ENCODE results near the gene PTPN23.
A peak's percentile ranks its signal among the peaks of the same experiment; 100 is the strongest.

PTPN23 gene

GRCh38 chr3:47380601-47381316, at the start of gene PTPN23 (continued):
- no peak for TF ChIP-seq ZNF221 (tag by site-specific recombination; IDR thresholded peaks at IDR 0.05; ENCODE audit: borderline replicate concordance)
- no peak for TF ChIP-seq ZNF791 (tag by site-specific recombination; IDR thresholded peaks at IDR 0.05)
- TF ChIP-seq ZSCAN5A (tag by site-specific recombination; IDR thresholded peaks at IDR 0.05), result peak; percentile 86; the same call in 1 of the 2 replicates
- TF ChIP-seq ZBTB7A (tag by site-specific recombination; IDR thresholded peaks at IDR 0.05; ENCODE audit: low read depth), result 0 out of 2 replicates have a peak, but pooled peaks have one; percentile 56
- TF ChIP-seq EGR2 (tag by site-specific recombination; IDR thresholded peaks at IDR 0.05; ENCODE audit: low read depth), result peak; percentile 44; the same call in 1 of the 2 replicates
- no peak for TF ChIP-seq ZNF362 (tag by site-specific recombination; IDR thresholded peaks at IDR 0.05)
- peak; percentile 87 for TF ChIP-seq ZNF629 (tag by site-specific recombination; IDR thresholded peaks at IDR 0.05)
- TF ChIP-seq ZNF391 (tag by site-specific recombination; IDR thresholded peaks at IDR 0.05; ENCODE audit: borderline replicate concordance, low read depth), result peak; percentile 47; the same call in 1 of the 2 replicates
- TF ChIP-seq, protein P1, sequence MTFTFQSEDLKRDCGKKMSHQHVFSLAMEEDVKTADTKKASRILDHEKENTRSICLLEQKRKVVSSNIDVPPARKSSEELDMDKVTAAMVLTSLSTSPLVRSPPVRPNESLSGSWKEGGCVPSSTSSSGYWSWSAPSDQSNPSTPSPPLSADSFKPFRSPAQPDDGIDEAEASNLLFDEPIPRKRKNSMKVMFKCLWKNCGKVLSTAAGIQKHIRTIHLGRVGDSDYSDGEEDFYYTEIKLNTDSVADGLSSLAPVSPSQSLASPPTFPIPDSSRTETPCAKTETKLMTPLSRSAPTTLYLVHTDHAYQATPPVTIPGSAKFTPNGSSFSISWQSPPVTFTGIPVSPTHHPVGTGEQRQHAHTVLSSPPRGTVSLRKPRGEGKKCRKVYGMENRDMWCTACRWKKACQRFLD (tag by site-specific recombination; IDR thresholded peaks at IDR 0.05), result no peak
- peak; percentile 16; the same call in 1 of the 2 replicates for TF ChIP-seq WT1 (tag by site-specific recombination; IDR thresholded peaks at IDR 0.05)
- peak; percentile 74; the same call in 1 of the 2 replicates for TF ChIP-seq ZNF610 (tag by site-specific recombination; IDR thresholded peaks at IDR 0.05; ENCODE audit: borderline replicate concordance)
- TF ChIP-seq KLF1 (tag by site-specific recombination; IDR thresholded peaks at IDR 0.05), result peak; percentile 54; the same call in 1 of the 2 replicates
- 0 out of 2 replicates have a peak, but pooled peaks have one; percentile 56 for TF ChIP-seq ZNF843 (tag by site-specific recombination; IDR thresholded peaks at IDR 0.05)
- no peak for TF ChIP-seq ZNF184 (tag by site-specific recombination; IDR thresholded peaks at IDR 0.05)
- peak; percentile 66; the same call in 1 of the 2 replicates for TF ChIP-seq YY2 (tag by site-specific recombination; IDR thresholded peaks at IDR 0.05)
- TF ChIP-seq SP7 (tag by site-specific recombination; IDR thresholded peaks at IDR 0.05), result peak; percentile 69
- TF ChIP-seq BCL11A (tag by site-specific recombination; IDR thresholded peaks at IDR 0.05; ENCODE audit: low read depth), result peak; percentile 79; the same call in 1 of the 2 replicates
- no peak for TF ChIP-seq ZNF404 (tag by site-specific recombination; IDR thresholded peaks at IDR 0.05)
- TF ChIP-seq MEIS1 (CRISPR knock-in tag; IDR thresholded peaks at IDR 0.05; ENCODE audit: borderline replicate concordance), result no peak
- TF ChIP-seq ZNF335 (tag by site-specific recombination; conservative IDR thresholded peaks at IDR 0.05), result peak; percentile 94; the same call in 1 of the 2 replicates
- peak; percentile 89 for TF ChIP-seq SP2 (tag by site-specific recombination; IDR thresholded peaks at IDR 0.05)
- peak; percentile 59; the same call in 1 of the 2 replicates for TF ChIP-seq OVOL3 (tag by site-specific recombination; IDR thresholded peaks at IDR 0.05)
- TF ChIP-seq ZNF24 (tag by site-specific recombination; IDR thresholded peaks at IDR 0.05), result peak; percentile 44; the same call in 1 of the 2 replicates
- TF ChIP-seq, protein P2, sequence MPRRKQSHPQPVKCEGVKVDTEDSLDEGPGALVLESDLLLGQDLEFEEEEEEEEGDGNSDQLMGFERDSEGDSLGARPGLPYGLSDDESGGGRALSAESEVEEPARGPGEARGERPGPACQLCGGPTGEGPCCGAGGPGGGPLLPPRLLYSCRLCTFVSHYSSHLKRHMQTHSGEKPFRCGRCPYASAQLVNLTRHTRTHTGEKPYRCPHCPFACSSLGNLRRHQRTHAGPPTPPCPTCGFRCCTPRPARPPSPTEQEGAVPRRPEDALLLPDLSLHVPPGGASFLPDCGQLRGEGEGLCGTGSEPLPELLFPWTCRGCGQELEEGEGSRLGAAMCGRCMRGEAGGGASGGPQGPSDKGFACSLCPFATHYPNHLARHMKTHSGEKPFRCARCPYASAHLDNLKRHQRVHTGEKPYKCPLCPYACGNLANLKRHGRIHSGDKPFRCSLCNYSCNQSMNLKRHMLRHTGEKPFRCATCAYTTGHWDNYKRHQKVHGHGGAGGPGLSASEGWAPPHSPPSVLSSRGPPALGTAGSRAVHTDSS (tag by site-specific recombination; IDR thresholded peaks at IDR 0.05), result peak; percentile 29; the same call in 1 of the 2 replicates
- TF ChIP-seq ZNF23 (tag by site-specific recombination; IDR thresholded peaks at IDR 0.05; ENCODE audit: borderline replicate concordance), result no peak
- no peak for TF ChIP-seq ZBTB48 (tag by site-specific recombination; IDR thresholded peaks at IDR 0.05)
- no peak for TF ChIP-seq ZNF202 (tag by site-specific recombination; IDR thresholded peaks at IDR 0.05; ENCODE audit: borderline replicate concordance)
- TF ChIP-seq OSR2 (tag by site-specific recombination; IDR thresholded peaks at IDR 0.05), result peak; percentile 81
- TF ChIP-seq MYNN (tag by site-specific recombination; IDR thresholded peaks at IDR 0.05; ENCODE audit: borderline replicate concordance), result no peak
- TF ChIP-seq ZBTB17 (tag by site-specific recombination; IDR thresholded peaks at IDR 0.05), result no peak
- TF ChIP-seq ZNF768 (tag by site-specific recombination; IDR thresholded peaks at IDR 0.05), result no peak
- peak; percentile 76 for TF ChIP-seq PRDM10 (tag by site-specific recombination; IDR thresholded peaks at IDR 0.05)
